HEK293 (cell line): Measurements from ENCODE around the gene NDST3.

ENCODE experiments used
- CTCF ChIA-PET: fragments of 350-600 bp; formaldehyde crosslinking; extraction: SDS; loops from one replicate; lab custom pipeline; 2021; ENCODE audit warnings: antibody characterized with exemption; lab: Yijun Ruan, JAX
- POLR2A ChIA-PET: fragments of 300-600 bp; formaldehyde crosslinking; extraction: SDS; loops from one replicate; lab custom pipeline; 2020; ENCODE audit warnings: antibody characterized with exemption, inconsistent platforms; lab: Yijun Ruan, JAX
- H3K27ac ChIP-seq: fragments of 200-500 bp; sonication (Bioruptor generic); 2 replicates; pipeline ENCODE4 v1.5.1; 2014; ENCODE audit warnings: low read depth, low read length, control low read depth, inconsistent platforms; ENCODE audit errors: extremely low read depth
- H3K36me3 ChIP-seq, 2 experiments: fragments of 200-500 bp in 1 of 2; sonication (Bioruptor generic) in 1 of 2; 1 replicate in 1 of 2; 2 replicates in 1 of 2; pipeline ENCODE4 v1.5.1; 2014 to 2017; ENCODE audit warnings: inconsistent platforms in 2 of 2, low read length in 2 of 2; ENCODE audit not compliant: control insufficient read depth in 2 of 2, insufficient read depth in 1 of 2
- H3K4me1 ChIP-seq: fragments of 200-500 bp; sonication (Bioruptor generic); 2 replicates; pipeline ENCODE4 v1.5.1; 2014; ENCODE audit warnings: mild to moderate bottlenecking, low read length, inconsistent platforms; ENCODE audit not compliant: control insufficient read depth, insufficient read depth
- H3K4me3 ChIP-seq: 2 replicates; pipeline ENCODE4 v1.5.1; 2011; ENCODE audit warnings: low read depth, mild to moderate bottlenecking, control low read depth, low read length, moderate library complexity
- H3K9me3 ChIP-seq: fragments of 200-500 bp; sonication (Bioruptor generic); 2 replicates; pipeline ENCODE4 v1.5.1; 2014; ENCODE audit warnings: low read depth, low read length, inconsistent platforms; ENCODE audit not compliant: control insufficient read depth, insufficient read depth
- KLF8 ChIP-seq: fragments of 450-650 bp; formaldehyde crosslinking; IDR thresholded peaks from 2 replicates; pipeline ENCODE4 v1.5.1; 2016; ENCODE audit warnings: missing biosample characterization, missing genetic modification characterization
- OSR2 ChIP-seq: fragments of 450-650 bp; formaldehyde crosslinking; IDR thresholded peaks from 2 replicates; pipeline ENCODE4 v1.5.1; 2016; ENCODE audit warnings: missing biosample characterization, missing genetic modification characterization
- SALL2 ChIP-seq: fragments of 450-650 bp; formaldehyde crosslinking; IDR thresholded peaks from 2 replicates; pipeline ENCODE4 v1.5.0; 2017; ENCODE audit warnings: missing biosample characterization, mild to moderate bottlenecking, missing genetic modification characterization, borderline replicate concordance
- SCRT1 ChIP-seq: fragments of 450-650 bp; formaldehyde crosslinking; IDR thresholded peaks from 2 replicates; pipeline ENCODE4 v1.5.1; 2016; ENCODE audit warnings: missing biosample characterization, missing genetic modification characterization, borderline replicate concordance
- ZBTB10 ChIP-seq: fragments of 450-650 bp; formaldehyde crosslinking; IDR thresholded peaks from 2 replicates; pipeline ENCODE4 v1.5.1; 2016; ENCODE audit warnings: missing biosample characterization, missing genetic modification characterization
- ZFP41 ChIP-seq: fragments of 450-650 bp; formaldehyde crosslinking; IDR thresholded peaks from 2 replicates; pipeline ENCODE4 v1.5.1; 2016; ENCODE audit warnings: missing biosample characterization, missing genetic modification characterization, borderline replicate concordance
- ZNF184 ChIP-seq: fragments of 450-650 bp; IDR thresholded peaks from 2 replicates; pipeline ENCODE4 v1.5.1; 2018; ENCODE audit warnings: missing biosample characterization, mild to moderate bottlenecking, missing genetic modification characterization
- ZNF341 ChIP-seq: fragments of 450-650 bp; formaldehyde crosslinking; IDR thresholded peaks from 2 replicates; pipeline ENCODE4; 2016; ENCODE audit warnings: low read depth, missing biosample characterization, missing genetic modification characterization
- ZNF366 ChIP-seq: fragments of 450-650 bp; formaldehyde crosslinking; conservative IDR thresholded peaks from 2 replicates; pipeline ENCODE4 v1.5.1; 2016; ENCODE audit warnings: missing biosample characterization, missing genetic modification characterization
- ZNF449 ChIP-seq: fragments of 450-650 bp; formaldehyde crosslinking; IDR thresholded peaks from 2 replicates; pipeline ENCODE4 v1.5.1; 2017; ENCODE audit warnings: missing biosample characterization, mild to moderate bottlenecking, missing genetic modification characterization, moderate library complexity
- ZNF488 ChIP-seq: fragments of 450-650 bp; formaldehyde crosslinking; IDR thresholded peaks from 2 replicates; pipeline ENCODE4 v1.5.1; 2016; ENCODE audit warnings: missing biosample characterization, missing genetic modification characterization
- ZNF548 ChIP-seq: fragments of 450-650 bp; formaldehyde crosslinking; IDR thresholded peaks from 2 replicates; pipeline ENCODE4 v1.5.1; 2016; ENCODE audit warnings: missing biosample characterization, missing genetic modification characterization
- ZNF560 ChIP-seq: fragments of 450-650 bp; formaldehyde crosslinking; IDR thresholded peaks from 2 replicates; pipeline ENCODE4 v1.5.1; 2017; ENCODE audit warnings: missing biosample characterization, missing genetic modification characterization, borderline replicate concordance
- ZNF654 ChIP-seq: fragments of 450-650 bp; formaldehyde crosslinking; IDR thresholded peaks from 2 replicates; pipeline ENCODE4 v1.5.1; 2016; ENCODE audit warnings: low read depth, missing biosample characterization, missing genetic modification characterization
- ZNF660 ChIP-seq: fragments of 450-650 bp; IDR thresholded peaks from 2 replicates; pipeline ENCODE4 v1.5.1; 2018; ENCODE audit warnings: missing biosample characterization, mild to moderate bottlenecking, missing genetic modification characterization
- ZNF777 ChIP-seq: fragments of 450-650 bp; formaldehyde crosslinking; IDR thresholded peaks from 2 replicates; pipeline ENCODE4 v1.5.1; 2017; ENCODE audit warnings: missing biosample characterization, missing genetic modification characterization, borderline replicate concordance
- ZSCAN4 ChIP-seq: fragments of 450-650 bp; formaldehyde crosslinking; IDR thresholded peaks from 2 replicates; pipeline ENCODE4 v1.5.1; 2017; ENCODE audit warnings: missing biosample characterization, missing genetic modification characterization
- TF ChIP-seq, protein P1 (sequence below): fragments of 450-650 bp; formaldehyde crosslinking; IDR thresholded peaks from 2 replicates; pipeline ENCODE4 v1.5.1; 2016; ENCODE audit warnings: missing biosample characterization, missing genetic modification characterization, low read depth

NDST3 gene

DNA sequence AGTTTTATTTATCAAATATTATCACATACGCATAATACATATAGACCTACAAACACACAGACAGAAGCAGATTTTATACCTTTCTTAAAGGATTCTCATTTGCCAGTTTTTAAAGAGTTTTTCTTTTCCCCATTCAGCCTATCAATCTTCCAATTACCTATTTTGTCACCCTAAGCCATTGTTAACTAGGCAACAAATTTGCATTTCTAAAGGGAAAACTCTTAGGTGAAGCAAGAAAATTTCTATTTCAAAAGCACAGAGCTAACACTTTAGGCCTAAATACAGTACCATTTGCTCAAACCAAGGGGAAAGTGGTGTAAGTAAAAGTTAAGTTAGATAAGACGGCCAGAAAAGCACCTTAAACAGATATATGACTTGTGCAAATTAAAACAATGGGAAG is 156.6 kb downstream of the NDST3 start:
- CTCF ChIA-PET, result no interaction called here

GRCh38 chr4:118193421-118193820 is 159.1 kb downstream of the NDST3 start:
- H3K4me1 ChIP-seq, result no peaks in the 10 kb centered on the region
- no peak overlapping the region for H3K27ac ChIP-seq
- POLR2A ChIA-PET, result no interaction called here
- CTCF ChIA-PET, result no interaction called here
- H3K9me3 ChIP-seq, result no peaks in the 10 kb centered on the region
- no peak for TF ChIP-seq ZNF777 (tag by site-specific recombination)
- no peak for TF ChIP-seq ZSCAN4
- TF ChIP-seq ZNF449 (tag by site-specific recombination), result no peak
- TF ChIP-seq ZNF184 (tag by site-specific recombination), result no peak
- TF ChIP-seq ZNF548 (tag by site-specific recombination), result no peak
- no peak for TF ChIP-seq ZNF341 (tag by site-specific recombination)
- no peak overlapping the region for H3K4me3 ChIP-seq
- no peaks in the 10 kb centered on the region for H3K36me3 ChIP-seq

More for the DNA sequence above, 156.6 kb downstream of the NDST3 start:
- POLR2A ChIA-PET, result no interaction called here
- Histone ChIP-seq H3K4me1 (no peaks in the 10 kb centered on the region), H3K9me3 (no peaks in the 10 kb centered on the region), H3K36me3 (no peaks in the 10 kb centered on the region), H3K27ac (no peak overlapping the region), H3K4me3 (no peak overlapping the region)
- TF ChIP-seq ZNF366 (tag by site-specific recombination), result no peak
- TF ChIP-seq ZNF660 (tag by site-specific recombination), result no peak

GRCh38 chr4:118206627-118207026 is 172.3 kb downstream of the NDST3 start:
- no peak overlapping the region for H3K4me3 ChIP-seq
- CTCF ChIA-PET, result no interaction called here
- H3K4me1 ChIP-seq, result no peaks in the 10 kb centered on the region
- no peak overlapping the region for H3K27ac ChIP-seq
- H3K36me3 ChIP-seq, result no peaks in the 10 kb centered on the region
- H3K9me3 ChIP-seq, result no peaks in the 10 kb centered on the region
- TF ChIP-seq OSR2 (tag by site-specific recombination) (no peak), KLF8 (tag by site-specific recombination) (no peak), ZNF660 (tag by site-specific recombination) (no peak)
- TF ChIP-seq, protein P1, sequence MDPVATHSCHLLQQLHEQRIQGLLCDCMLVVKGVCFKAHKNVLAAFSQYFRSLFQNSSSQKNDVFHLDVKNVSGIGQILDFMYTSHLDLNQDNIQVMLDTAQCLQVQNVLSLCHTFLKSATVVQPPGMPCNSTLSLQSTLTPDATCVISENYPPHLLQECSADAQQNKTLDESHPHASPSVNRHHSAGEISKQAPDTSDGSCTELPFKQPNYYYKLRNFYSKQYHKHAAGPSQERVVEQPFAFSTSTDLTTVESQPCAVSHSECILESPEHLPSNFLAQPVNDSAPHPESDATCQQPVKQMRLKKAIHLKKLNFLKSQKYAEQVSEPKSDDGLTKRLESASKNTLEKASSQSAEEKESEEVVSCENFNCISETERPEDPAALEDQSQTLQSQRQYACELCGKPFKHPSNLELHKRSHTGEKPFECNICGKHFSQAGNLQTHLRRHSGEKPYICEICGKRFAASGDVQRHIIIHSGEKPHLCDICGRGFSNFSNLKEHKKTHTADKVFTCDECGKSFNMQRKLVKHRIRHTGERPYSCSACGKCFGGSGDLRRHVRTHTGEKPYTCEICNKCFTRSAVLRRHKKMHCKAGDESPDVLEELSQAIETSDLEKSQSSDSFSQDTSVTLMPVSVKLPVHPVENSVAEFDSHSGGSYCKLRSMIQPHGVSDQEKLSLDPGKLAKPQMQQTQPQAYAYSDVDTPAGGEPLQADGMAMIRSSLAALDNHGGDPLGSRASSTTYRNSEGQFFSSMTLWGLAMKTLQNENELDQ (tag by site-specific recombination), result no peak
- TF ChIP-seq, all 188 proteins: peak for 0
- POLR2A ChIA-PET, result no interaction called here

DNA sequence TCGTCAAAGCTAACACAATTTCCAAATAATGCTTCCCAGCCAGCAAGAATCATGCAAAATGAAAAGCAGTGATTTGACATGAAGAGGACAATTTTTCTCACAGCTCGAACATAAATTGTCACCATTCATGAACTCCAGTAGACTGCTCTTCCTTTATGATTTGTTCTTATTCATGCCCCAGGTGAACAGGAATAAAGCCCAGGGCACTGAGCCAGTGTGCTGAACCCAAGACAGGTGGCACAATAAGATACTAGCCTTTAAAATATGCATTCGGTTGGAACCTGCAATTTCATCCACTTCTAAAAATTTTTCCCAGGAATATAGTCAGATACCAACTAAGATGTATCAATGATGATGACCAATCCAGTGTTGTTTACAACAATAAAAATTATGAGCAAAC is 178.8 kb downstream of the NDST3 start:
- no peak overlapping the region for H3K27ac ChIP-seq
- H3K36me3 ChIP-seq, result no peaks in the 10 kb centered on the region
- CTCF ChIA-PET, result interaction anchor here (1.5 kb wide), 1 partner anchor 10 kb away, joined by 4 read pairs; no protein-coding TSS in a partner anchor
- H3K9me3 ChIP-seq, result no peaks in the 10 kb centered on the region
- TF ChIP-seq ZNF560 (no peak), ZNF488 (tag by site-specific recombination) (no peak), ZNF654 (tag by site-specific recombination) (no peak), SALL2 (tag by site-specific recombination) (no peak), SCRT1 (no peak), ZFP41 (tag by site-specific recombination) (no peak), ZBTB10 (tag by site-specific recombination) (no peak)
- POLR2A ChIA-PET, result no interaction called here
- no peaks in the 10 kb centered on the region for H3K4me1 ChIP-seq
- H3K4me3 ChIP-seq, result no peak overlapping the region
